GM23338 (cell line): ENCODE data around the gene CYSTM1. TPM values are rescaled to one million over a fixed set of nuclear protein-coding genes. Genes with fewer than 3 reads are reported as not detected.

ENCODE experiments used
- ATAC-seq: fragments of 200-7000 bp; cut with Tn5 transposase; 3 replicates; pipeline ENCODE4 v1.9.1; 2020
- DNase-seq: peaks from one replicate; pipeline ENCODE4 v3.0.0-alpha.2; 2015; ENCODE audit warnings: low spot score
- H2AFZ ChIP-seq: fragments of 200-600 bp; sonication (generic); 2 replicates; pipeline ENCODE4 v1.8.0; 2016; ENCODE audit warnings: antibody characterized with exemption, mild to moderate bottlenecking, moderate library complexity
- H3F3A ChIP-seq: fragments of 200-600 bp; sonication (generic); replicated peaks from 2 replicates; pipeline ENCODE4 v1.8.0; 2017; ENCODE audit warnings: antibody characterized with exemption, mixed run types, low read depth
- H3K27ac ChIP-seq: fragments of 200-600 bp; sonication (generic); 2 replicates; pipeline ENCODE4 v1.6.1; 2016; ENCODE audit warnings: low read depth
- H3K27me3 ChIP-seq: fragments of 200-600 bp; sonication (generic); 2 replicates; pipeline ENCODE4 v1.8.0; 2016; ENCODE audit warnings: mild to moderate bottlenecking, mixed run types, moderate library complexity; ENCODE audit not compliant: insufficient read depth
- H3K36me3 ChIP-seq: fragments of 200-600 bp; sonication (generic); 2 replicates; pipeline ENCODE4 v1.8.0; 2016; ENCODE audit warnings: mild to moderate bottlenecking; ENCODE audit not compliant: insufficient read depth
- H3K4me1 ChIP-seq: fragments of 200-600 bp; sonication (generic); 2 replicates; pipeline ENCODE4 v1.8.0; 2016; ENCODE audit warnings: mild to moderate bottlenecking, moderate library complexity; ENCODE audit not compliant: insufficient read depth
- H3K4me2 ChIP-seq: fragments of 200-600 bp; sonication (generic); 2 replicates; pipeline ENCODE4 v1.7.1; 2017; ENCODE audit warnings: mixed run types
- H3K4me3 ChIP-seq: fragments of 200-600 bp; sonication (generic); 2 replicates; pipeline ENCODE4 v1.6.1; 2016; ENCODE audit warnings: mixed run types
- H3K79me2 ChIP-seq: fragments of 200-600 bp; sonication (generic); replicated peaks from 2 replicates; pipeline ENCODE4 v1.8.0; 2017; ENCODE audit warnings: mild to moderate bottlenecking; ENCODE audit not compliant: insufficient read depth
- H3K9me2 ChIP-seq: fragments of 200-600 bp; sonication (generic); 2 replicates; pipeline ENCODE4 v1.8.0; 2017; ENCODE audit not compliant: insufficient read depth
- H4K20me1 ChIP-seq: fragments of 200-600 bp; sonication (generic); replicated peaks from 2 replicates; pipeline ENCODE4 v1.8.0; 2017; ENCODE audit warnings: mild to moderate bottlenecking; ENCODE audit not compliant: insufficient read depth
- H3K27ac Mint-ChIP-seq: 2 replicates; pipeline ENCODE4 v1.8.0; 2020; ENCODE audit warnings: inconsistent platforms, mild to moderate bottlenecking, moderate library complexity, mixed read lengths
- H3K27me3 Mint-ChIP-seq: 3 replicates; pipeline ENCODE4 v1.8.0; 2022; ENCODE audit warnings: low read depth, mild to moderate bottlenecking, moderate library complexity, mixed read lengths, inconsistent platforms; ENCODE audit not compliant: insufficient read depth, poor library complexity
- H3K36me3 Mint-ChIP-seq: 3 replicates; pipeline ENCODE4 v1.8.0; 2021; ENCODE audit warnings: low read depth, mild to moderate bottlenecking, inconsistent platforms, moderate library complexity, mixed read lengths
- H3K4me1 Mint-ChIP-seq: 3 replicates; pipeline ENCODE4 v1.8.0; 2020; ENCODE audit warnings: mild to moderate bottlenecking, inconsistent platforms, mixed read lengths
- H3K4me3 Mint-ChIP-seq: 3 replicates; pipeline ENCODE4 v1.8.0; 2021; ENCODE audit warnings: moderate library complexity, mild to moderate bottlenecking, inconsistent platforms, mixed read lengths
- H3K9me3 Mint-ChIP-seq: 3 replicates; pipeline ENCODE4 v1.8.0; 2020; ENCODE audit warnings: moderate library complexity, mild to moderate bottlenecking, inconsistent platforms, mixed read lengths
- CREB1 ChIP-seq: fragments of 250-450 bp; sonication (Bioruptor Pico); IDR thresholded peaks from 2 replicates; pipeline ENCODE4 v1.5.0; 2020; ENCODE audit warnings: low read depth, mild to moderate bottlenecking, moderate library complexity
- ETS1 ChIP-seq: IDR thresholded peaks from 2 replicates; pipeline ENCODE4 v1.6.1; 2016; ENCODE audit warnings: antibody characterized with exemption
- EZH2 ChIP-seq: fragments of 200-600 bp; sonication (generic); IDR thresholded peaks from one replicate; pipeline ENCODE4 v1.8.0; 2017; ENCODE audit warnings: antibody characterized with exemption, mild to moderate bottlenecking, low read depth; ENCODE audit not compliant: unreplicated experiment
- EZH2phosphoT487 ChIP-seq: fragments of 200-600 bp; sonication (generic); IDR thresholded peaks from one replicate; pipeline ENCODE4 v1.8.1; 2018; ENCODE audit warnings: antibody characterized with exemption; ENCODE audit not compliant: unreplicated experiment
- JUNB ChIP-seq: IDR thresholded peaks from one replicate; pipeline ENCODE4 v1.6.1; 2016; ENCODE audit warnings: antibody characterized with exemption; ENCODE audit not compliant: unreplicated experiment
- NANOG ChIP-seq: IDR thresholded peaks from 2 replicates; pipeline ENCODE4 v1.6.1; 2016; ENCODE audit warnings: antibody characterized with exemption, borderline replicate concordance
- POLR2AphosphoS5 ChIP-seq: IDR thresholded peaks from 2 replicates; pipeline ENCODE4 v1.6.1; 2016; ENCODE audit warnings: antibody characterized with exemption, low read depth
- REST ChIP-seq: IDR thresholded peaks from one replicate; pipeline ENCODE4 v1.6.1; 2018; ENCODE audit warnings: antibody characterized with exemption; ENCODE audit not compliant: unreplicated experiment
- STAT1 ChIP-seq: IDR thresholded peaks from one replicate; pipeline ENCODE4 v1.6.1; 2016; ENCODE audit warnings: antibody characterized with exemption; ENCODE audit not compliant: unreplicated experiment
- ZNF114 ChIP-seq: fragments of 250-450 bp; sonication (Bioruptor Pico); IDR thresholded peaks from 2 replicates; pipeline ENCODE4 v1.5.0; 2020; ENCODE audit warnings: mild to moderate bottlenecking, moderate library complexity
- ZNF331 ChIP-seq: fragments of 250-450 bp; sonication (Bioruptor Pico); IDR thresholded peaks from 2 replicates; pipeline ENCODE4 v1.5.0; 2020; ENCODE audit warnings: low read depth, mild to moderate bottlenecking, moderate library complexity
- polyA plus RNA-seq: library from polyadenylated mRNA; unstranded; fragments of >200 nt; fragmentation: Nextera tagmentation; extraction: Ambion mirVana; gene quantifications from 2 replicates; pipeline ENCODE4 v1.2.1, GENCODE V29; 2016
- total RNA-seq: library from RNA; depleted of rRNA; stranded (reverse); fragments of >200 nt; shearing (Covaris generic); gene quantifications from 2 replicates; pipeline ENCODE4 v1.2.3, GENCODE V29; 2014
- TF ChIP-seq, protein P1 (sequence below), 2 experiments: fragments of 200-600 bp in 1 of 2; sonication (generic) in 1 of 2; conservative IDR thresholded peaks; 2 replicates each; pipeline versions ENCODE4 v1.5.1 to v1.6.1; 2016 to 2017; ENCODE audit warnings: antibody characterized with exemption in 2 of 2, low read depth in 2 of 2, mild to moderate bottlenecking in 2 of 2, moderate library complexity in 1 of 2
- TF ChIP-seq, protein P2 (sequence below): fragments of 250-450 bp; sonication (Bioruptor Pico); IDR thresholded peaks from 2 replicates; pipeline ENCODE4 v1.5.0; 2020; ENCODE audit warnings: mild to moderate bottlenecking, moderate library complexity

CYSTM1 gene
- total and polyA plus RNA-seq, 2 experiments from 2014 or later, result 14.4 to 46.0 TPM

- ATAC-seq (no peak), DNase-seq (no peak)
- H3K4me2 ChIP-seq, result no peak overlapping the region
- TF ChIP-seq EZH2 (no peak), STAT1 (no peak), JUNB (no peak), NANOG (no peak), REST (no peak), ZNF114 (CRISPR knock-in tag) (no peak), ETS1 (no peak), CREB1 (CRISPR knock-in tag) (no peak), EZH2phosphoT487 (no peak), POLR2AphosphoS5 (no peak), ZNF331 (no peak)
- TF ChIP-seq, protein P1, sequence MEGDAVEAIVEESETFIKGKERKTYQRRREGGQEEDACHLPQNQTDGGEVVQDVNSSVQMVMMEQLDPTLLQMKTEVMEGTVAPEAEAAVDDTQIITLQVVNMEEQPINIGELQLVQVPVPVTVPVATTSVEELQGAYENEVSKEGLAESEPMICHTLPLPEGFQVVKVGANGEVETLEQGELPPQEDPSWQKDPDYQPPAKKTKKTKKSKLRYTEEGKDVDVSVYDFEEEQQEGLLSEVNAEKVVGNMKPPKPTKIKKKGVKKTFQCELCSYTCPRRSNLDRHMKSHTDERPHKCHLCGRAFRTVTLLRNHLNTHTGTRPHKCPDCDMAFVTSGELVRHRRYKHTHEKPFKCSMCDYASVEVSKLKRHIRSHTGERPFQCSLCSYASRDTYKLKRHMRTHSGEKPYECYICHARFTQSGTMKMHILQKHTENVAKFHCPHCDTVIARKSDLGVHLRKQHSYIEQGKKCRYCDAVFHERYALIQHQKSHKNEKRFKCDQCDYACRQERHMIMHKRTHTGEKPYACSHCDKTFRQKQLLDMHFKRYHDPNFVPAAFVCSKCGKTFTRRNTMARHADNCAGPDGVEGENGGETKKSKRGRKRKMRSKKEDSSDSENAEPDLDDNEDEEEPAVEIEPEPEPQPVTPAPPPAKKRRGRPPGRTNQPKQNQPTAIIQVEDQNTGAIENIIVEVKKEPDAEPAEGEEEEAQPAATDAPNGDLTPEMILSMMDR (conservative IDR thresholded peaks at IDR 0.05; ENCODE audit: low read depth in 2 of 2), result no peak
- TF ChIP-seq, protein P2, sequence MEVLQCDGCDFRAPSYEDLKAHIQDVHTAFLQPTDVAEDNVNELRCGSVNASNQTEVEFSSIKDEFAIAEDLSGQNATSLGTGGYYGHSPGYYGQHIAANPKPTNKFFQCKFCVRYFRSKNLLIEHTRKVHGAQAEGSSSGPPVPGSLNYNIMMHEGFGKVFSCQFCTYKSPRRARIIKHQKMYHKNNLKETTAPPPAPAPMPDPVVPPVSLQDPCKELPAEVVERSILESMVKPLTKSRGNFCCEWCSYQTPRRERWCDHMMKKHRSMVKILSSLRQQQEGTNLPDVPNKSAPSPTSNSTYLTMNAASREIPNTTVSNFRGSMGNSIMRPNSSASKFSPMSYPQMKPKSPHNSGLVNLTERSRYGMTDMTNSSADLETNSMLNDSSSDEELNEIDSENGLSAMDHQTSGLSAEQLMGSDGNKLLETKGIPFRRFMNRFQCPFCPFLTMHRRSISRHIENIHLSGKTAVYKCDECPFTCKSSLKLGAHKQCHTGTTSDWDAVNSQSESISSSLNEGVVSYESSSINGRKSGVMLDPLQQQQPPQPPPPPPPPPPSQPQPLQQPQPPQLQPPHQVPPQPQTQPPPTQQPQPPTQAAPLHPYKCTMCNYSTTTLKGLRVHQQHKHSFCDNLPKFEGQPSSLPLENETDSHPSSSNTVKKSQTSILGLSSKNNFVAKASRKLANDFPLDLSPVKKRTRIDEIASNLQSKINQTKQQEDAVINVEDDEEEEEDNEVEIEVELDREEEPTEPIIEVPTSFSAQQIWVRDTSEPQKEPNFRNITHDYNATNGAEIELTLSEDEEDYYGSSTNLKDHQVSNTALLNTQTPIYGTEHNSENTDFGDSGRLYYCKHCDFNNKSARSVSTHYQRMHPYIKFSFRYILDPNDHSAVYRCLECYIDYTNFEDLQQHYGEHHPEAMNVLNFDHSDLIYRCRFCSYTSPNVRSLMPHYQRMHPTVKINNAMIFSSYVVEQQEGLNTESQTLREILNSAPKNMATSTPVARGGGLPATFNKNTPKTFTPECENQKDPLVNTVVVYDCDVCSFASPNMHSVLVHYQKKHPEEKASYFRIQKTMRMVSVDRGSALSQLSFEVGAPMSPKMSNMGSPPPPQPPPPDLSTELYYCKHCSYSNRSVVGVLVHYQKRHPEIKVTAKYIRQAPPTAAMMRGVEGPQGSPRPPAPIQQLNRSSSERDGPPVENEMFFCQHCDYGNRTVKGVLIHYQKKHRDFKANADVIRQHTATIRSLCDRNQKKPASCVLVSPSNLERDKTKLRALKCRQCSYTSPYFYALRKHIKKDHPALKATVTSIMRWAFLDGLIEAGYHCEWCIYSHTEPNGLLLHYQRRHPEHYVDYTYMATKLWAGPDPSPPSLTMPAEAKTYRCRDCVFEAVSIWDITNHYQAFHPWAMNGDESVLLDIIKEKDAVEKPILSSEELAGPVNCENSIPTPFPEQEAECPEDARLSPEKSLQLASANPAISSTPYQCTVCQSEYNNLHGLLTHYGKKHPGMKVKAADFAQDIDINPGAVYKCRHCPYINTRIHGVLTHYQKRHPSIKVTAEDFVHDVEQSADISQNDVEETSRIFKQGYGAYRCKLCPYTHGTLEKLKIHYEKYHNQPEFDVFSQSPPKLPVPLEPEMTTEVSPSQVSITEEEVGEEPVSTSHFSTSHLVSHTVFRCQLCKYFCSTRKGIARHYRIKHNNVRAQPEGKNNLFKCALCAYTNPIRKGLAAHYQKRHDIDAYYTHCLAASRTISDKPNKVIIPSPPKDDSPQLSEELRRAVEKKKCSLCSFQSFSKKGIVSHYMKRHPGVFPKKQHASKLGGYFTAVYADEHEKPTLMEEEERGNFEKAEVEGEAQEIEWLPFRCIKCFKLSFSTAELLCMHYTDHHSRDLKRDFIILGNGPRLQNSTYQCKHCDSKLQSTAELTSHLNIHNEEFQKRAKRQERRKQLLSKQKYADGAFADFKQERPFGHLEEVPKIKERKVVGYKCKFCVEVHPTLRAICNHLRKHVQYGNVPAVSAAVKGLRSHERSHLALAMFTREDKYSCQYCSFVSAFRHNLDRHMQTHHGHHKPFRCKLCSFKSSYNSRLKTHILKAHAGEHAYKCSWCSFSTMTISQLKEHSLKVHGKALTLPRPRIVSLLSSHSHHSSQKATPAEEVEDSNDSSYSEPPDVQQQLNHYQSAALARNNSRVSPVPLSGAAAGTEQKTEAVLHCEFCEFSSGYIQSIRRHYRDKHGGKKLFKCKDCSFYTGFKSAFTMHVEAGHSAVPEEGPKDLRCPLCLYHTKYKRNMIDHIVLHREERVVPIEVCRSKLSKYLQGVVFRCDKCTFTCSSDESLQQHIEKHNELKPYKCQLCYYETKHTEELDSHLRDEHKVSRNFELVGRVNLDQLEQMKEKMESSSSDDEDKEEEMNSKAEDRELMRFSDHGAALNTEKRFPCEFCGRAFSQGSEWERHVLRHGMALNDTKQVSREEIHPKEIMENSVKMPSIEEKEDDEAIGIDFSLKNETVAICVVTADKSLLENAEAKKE (CRISPR knock-in tag), result no peak
- H3K36me3 Mint-ChIP-seq, result no peaks in the 10 kb centered on the region
- peaks cover 19% of the 10 kb centered on the region for H3K4me1 ChIP-seq
- H3F3A ChIP-seq, result no peaks in the 10 kb centered on the region
- H4K20me1 ChIP-seq, result no peaks in the 10 kb centered on the region; the same call in 1 of the 2 replicates
- no peaks in the 10 kb centered on the region for H3K36me3 ChIP-seq
- no peak overlapping the region for H3K27ac ChIP-seq
- no peak overlapping the region for H3K27ac Mint-ChIP-seq
- H3K27me3 Mint-ChIP-seq, result peaks cover 3% of the 10 kb centered on the region
- no peak overlapping the region for H3K4me3 Mint-ChIP-seq
- H3K4me1 Mint-ChIP-seq, result peaks cover 21% of the 10 kb centered on the region
- no peaks in the 10 kb centered on the region for H3K9me2 ChIP-seq
- 0 out of 2 replicates have a peak, but pooled peaks cover 6% of the 10 kb centered on the region for H3K79me2 ChIP-seq
- no peaks in the 10 kb centered on the region for H3K9me3 Mint-ChIP-seq
- H3K27me3 ChIP-seq, result no peaks in the 10 kb centered on the region
- H2AFZ ChIP-seq, result no peak overlapping the region
- no peak overlapping the region for H3K4me3 ChIP-seq
Measured at GRCh38 chr5:140186267-140186671, 11.3 kb downstream of the CYSTM1 start.
